Adipose tissue (tissue), 3 donors: Measurements from ENCODE around the gene LBP. TPM values are rescaled to one million over a fixed set of nuclear protein-coding genes. Genes with fewer than 3 reads are reported as not detected.
"Not testable (repeated sequence)": the region's sequence is repeated elsewhere in the genome, so short reads cannot be mapped to it uniquely, and the experiment has no call there.

Experiments used
- H3K27ac ChIP-seq: one replicate; pipeline ENCODE4 v1.5.1; 2013; ENCODE audit warnings: low read depth, low read length
- WGBS, 3 donors: extraction: QIAGEN DNeasy Blood & Tissue Kit; methylation state at CpG; one replicate each; pipeline ENCODE4 v1.1.7; 2013; 5-methylcytosine and 5-hydroxymethylcytosine counted together
- polyA plus RNA-seq, 3 donors: library from polyadenylated mRNA; stranded (reverse); fragments of 200-250 nt; gene quantifications; one replicate each; pipeline ENCODE4 v1.2.3, GENCODE V29; 2013
- donor health status: healthy with polysubstance abuse.
- donor health status: Bipolar disorder and iron deficiency.
- donor health status: healthy.

The LBP gene
- 10 to 100 TPM in 1 of 3 donors, 1 to 10 TPM in 2; 2.9 to 53.7 (median 8.7) TPM for polyA plus RNA-seq

DNA sequence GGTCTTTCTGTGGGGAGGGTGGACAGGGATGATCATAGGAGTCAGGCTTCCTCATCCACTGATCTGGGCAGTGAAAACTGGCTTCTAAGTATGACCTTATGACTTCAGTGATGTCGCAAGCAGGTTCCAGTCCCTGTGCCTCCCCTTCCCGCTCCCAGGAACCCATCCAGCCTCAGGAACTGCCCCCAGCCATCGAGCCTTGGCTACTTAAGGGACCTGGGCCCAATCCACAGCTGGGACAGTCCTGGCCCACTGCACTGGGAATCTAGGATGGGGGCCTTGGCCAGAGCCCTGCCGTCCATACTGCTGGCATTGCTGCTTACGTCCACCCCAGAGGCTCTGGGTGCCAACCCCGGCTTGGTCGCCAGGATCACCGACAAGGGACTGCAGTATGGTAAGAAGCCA is at the start of gene LBP:
Gene LBP (plus strand): TSS at position 236 of the 405 bp plus-strand sequence. CDS start 35 bp downstream, at position 271.
- WGBS, 3 donors, result 65 to 86% (median 82%) methylated on average over 8 of the region's 8 CpGs
- no peak within 1 kb of the TSS for H3K27ac ChIP-seq

- 80 to 87% (median 84%) methylated on average over 7 of the region's 7 CpGs for WGBS, 3 donors
- no peak overlapping the region for H3K27ac ChIP-seq
These were observed 48.2 kb upstream of the LBP start for GRCh38 chr20:38297916-38298674.

- peak overlapping the region; percentile 65 for H3K27ac ChIP-seq
- WGBS, 3 donors, result 10 to 55% (median 10%) methylated on average over 12 to 13 of the region's 13 CpGs
These were observed 47.5 kb upstream of the LBP start for GRCh38 chr20:38298768-38299288.

GRCh38 chr20:38299963-38300362 is 46.3 kb upstream of the LBP start:
- WGBS, 3 donors, result 53 to 67% (median 61%) methylated on average over 6 of the region's 6 CpGs
- H3K27ac ChIP-seq, result no peak overlapping the region

DNA sequence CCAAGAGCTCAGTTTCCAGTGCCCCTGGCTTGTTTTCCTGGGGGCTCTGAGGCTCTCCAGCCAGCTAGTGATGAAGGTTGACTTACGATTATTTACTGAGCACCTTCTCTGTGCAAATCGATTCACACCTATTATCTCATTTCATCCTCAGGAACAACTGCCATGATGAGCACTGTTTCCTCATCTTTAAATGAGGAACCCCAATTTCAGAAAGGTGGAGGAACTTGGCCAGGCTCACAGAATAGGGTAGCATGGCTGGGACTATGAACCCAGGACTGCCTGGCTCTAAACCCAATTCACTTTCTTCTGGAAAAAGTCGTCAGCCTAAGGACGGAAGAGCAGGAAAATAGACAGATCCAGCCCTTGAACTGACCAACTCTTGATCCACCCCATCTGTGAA is 45.8 kb upstream of the LBP start:
- WGBS, 3 donors, result 67 to 81% (median 68%) methylated on average over 4 of the region's 4 CpGs

DNA sequence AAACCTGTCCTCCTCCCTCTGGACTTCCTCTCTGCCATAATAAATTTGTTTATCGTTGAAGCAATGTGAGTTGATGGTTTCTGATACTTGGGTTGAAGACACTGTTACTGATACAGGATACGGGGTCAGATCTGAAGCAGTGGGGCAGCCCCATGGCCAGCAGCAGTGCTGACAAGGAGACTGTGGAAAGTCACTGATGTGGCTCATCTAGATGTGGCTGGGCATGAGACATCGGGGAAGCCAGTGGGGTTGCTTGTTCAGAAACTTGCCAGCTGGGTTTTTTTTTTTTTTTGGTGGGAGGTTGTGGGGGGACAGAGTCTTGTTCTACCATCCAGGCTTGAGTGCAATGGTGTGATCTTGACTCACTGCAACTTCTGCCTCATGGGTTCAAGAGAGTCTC is 45.0 kb upstream of the LBP start:
- no peak overlapping the region for H3K27ac ChIP-seq
- 85 to 91% (median 90%) methylated on average over 3 of the region's 3 CpGs for WGBS, 3 donors

More for the DNA sequence above, 45.8 kb upstream of the LBP start:
- no peak overlapping the region for H3K27ac ChIP-seq

GRCh38 chr20:38302786-38303185 is 43.5 kb upstream of the LBP start:
- no peak overlapping the region for H3K27ac ChIP-seq
- 17 to 28% (median 23%) methylated on average over 11 of the region's 11 CpGs for whole genome bisulfite sequencing, 3 donors

- 51 to 71% (median 52%) methylated on average over 21 of the region's 21 CpGs for WGBS, 3 donors
- H3K27ac ChIP-seq, result no peak within 1 kb of the TSS
These were observed 42.3 kb upstream of the LBP start, which contains the start of gene BPI for GRCh38 chr20:38303908-38304379. BPI (plus strand) TSS chr20:38304156; CDS start chr20:38304224, 68 bp downstream.

DNA sequence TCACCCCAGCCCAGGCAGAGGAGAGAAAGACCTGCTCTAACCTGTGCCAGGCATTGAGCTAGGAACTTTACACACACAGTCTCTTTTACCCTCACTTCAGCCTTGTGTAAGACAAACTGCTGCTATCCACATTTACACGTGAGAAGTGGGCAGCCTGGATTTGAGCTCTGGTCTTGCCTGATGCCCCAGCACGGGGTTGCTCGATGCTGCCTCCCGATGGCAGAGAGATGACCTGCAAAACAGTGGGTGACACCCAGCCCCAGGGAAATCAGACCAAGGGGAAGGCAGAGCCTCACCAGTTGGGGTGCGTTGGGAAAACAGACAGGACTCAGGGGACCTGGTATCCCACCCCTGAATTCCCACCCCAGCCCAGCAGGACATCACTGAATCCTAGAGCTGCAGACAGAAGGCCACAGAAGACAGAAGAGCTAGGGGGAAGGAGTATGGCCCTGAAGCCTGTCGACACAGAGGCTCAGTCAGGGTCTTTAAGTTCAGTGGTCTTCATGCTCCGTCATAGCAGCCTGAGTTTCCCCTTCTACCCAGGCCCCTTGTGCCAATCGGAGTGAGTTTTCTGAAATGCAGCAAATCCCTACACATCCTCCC is 41.3 kb upstream of the LBP start:
- WGBS, 3 donors, result 46 to 60% (median 48%) methylated on average over 8 of the region's 8 CpGs
- no peak overlapping the region for H3K27ac ChIP-seq

DNA sequence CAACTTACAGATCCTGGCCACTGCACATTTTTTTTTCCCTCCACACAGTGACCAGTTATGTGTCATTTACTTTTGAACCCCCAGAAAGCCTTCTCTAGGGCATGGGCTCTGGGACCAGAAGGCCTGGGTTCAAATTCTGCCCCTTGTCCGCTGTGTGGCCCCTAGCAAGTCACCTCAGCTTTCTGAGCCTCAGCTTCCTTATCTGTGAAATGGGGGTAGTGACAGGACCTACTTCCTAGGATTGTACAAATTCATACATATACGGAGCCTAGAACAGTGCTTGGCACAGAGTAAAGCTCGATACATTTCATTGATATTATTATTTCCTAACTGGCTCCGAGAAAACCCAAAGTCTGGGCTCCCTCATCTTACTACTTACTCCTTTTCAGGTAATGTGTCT is 40.7 kb upstream of the LBP start:
- 79 to 82% (median 81%) methylated on average over 4 of the region's 4 CpGs for WGBS, 3 donors

GRCh38 chr20:38306379-38306778 is 39.9 kb upstream of the LBP start:
- H3K27ac ChIP-seq, result no peak overlapping the region
- 72 to 76% (median 74%) methylated on average over 6 of the region's 6 CpGs for WGBS, 3 donors

More for the DNA sequence above, 40.7 kb upstream of the LBP start:
- no peak overlapping the region for H3K27ac ChIP-seq

- 66 to 74% (median 69%) methylated on average over 8 of the region's 8 CpGs for WGBS, 3 donors
- H3K27ac ChIP-seq, result no peak overlapping the region
These were observed 38.8 kb upstream of the LBP start for GRCh38 chr20:38307371-38308046.

DNA sequence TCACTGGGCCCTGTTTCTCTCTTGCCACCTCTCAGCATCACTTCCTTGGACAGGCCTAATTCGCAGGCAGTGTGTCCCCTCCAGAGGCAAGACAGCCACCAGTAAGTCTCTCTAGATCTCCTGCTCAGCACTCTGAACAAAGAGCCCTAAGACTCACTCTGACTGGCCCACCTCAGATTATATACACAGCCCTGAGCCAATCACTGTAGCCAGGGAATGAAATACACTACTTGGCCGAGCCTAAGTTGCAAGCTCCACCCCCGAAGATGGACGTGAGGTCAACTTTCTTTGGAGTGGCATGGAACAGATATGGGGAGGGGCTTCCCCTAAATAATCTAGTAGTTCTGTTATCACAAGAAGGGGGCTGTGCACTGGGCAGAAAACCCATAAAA is 38.2 kb upstream of the LBP start:
- 51 to 60% (median 57%) methylated on average over 4 of the region's 4 CpGs for WGBS, 3 donors
- no peak overlapping the region for H3K27ac ChIP-seq

DNA sequence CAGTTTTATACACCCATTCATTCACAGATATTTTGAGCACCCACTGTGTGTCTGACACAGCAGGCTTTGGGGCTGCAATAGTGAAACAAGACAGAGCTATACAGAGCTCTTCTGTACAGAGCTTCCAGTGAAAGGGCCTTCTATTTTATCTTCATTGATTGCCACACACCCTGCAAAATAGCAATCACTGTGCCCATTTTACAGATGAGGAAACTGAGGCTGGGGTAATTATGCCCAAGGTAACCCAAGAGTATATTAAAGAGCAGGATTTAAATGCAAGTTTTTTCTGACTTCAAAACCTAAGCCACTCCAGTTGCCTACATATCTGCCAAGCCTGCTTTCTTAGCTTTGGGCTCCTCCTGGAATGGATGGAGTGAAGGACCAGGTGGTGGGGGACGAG is 37.8 kb upstream of the LBP start:
- WGBS, 3 donors, result 0 to 71% (median 59%) methylated on average over 1 of the region's 1 CpG
- H3K27ac ChIP-seq, result no peak overlapping the region

DNA sequence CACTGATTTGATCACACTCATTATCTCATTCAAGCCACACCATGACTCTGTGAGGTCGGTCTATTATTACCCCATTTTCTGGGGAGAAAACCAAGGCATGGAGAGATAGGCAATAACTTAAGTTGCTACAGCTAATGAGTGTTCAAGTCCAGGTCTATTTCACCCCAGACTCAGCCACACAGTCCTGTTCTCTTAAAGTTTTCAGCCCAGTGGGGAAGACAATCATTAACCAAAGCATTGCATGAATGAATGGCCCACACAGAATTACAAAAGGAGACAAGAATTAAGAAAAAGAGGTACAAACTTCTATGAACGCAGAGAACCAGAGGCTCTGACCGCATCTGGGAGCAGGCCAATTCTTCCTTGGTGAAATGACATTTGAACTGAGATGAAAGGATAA is 35.2 kb upstream of the LBP start:
- no peak overlapping the region for H3K27ac ChIP-seq
- 55 to 91% (median 87%) methylated on average over 3 of the region's 3 CpGs for WGBS, 3 donors

DNA sequence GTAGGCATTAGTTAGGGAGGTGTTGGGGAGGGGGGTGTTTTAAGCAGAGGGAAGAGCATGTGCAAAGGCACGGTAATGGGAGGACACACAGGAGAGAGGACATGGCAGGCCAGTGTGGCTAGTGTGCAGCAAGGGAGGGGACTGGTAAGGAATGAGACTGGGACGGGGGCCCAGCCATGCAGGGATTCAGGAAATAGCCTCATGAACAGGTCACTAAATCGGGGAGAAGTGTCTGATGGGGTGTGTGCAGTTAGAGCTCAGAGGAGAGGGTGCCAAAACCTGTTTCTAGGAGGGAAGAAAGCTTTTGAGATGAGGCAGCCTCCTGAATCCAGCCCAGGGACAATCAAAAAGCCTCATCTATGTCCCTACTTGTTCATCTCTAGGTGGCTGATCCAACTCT is 34.8 kb upstream of the LBP start:
- H3K27ac ChIP-seq, result no peak overlapping the region
- WGBS, 3 donors, result 46 to 61% (median 57%) methylated on average over 3 of the region's 3 CpGs

GRCh38 chr20:38313676-38314075 is 32.6 kb upstream of the LBP start:
- H3K27ac ChIP-seq, result no peak overlapping the region
- 94 to 97% (median 95%) methylated on average over 2 of the region's 2 CpGs for WGBS, 3 donors

GRCh38 chr20:38314350-38314749 is 31.9 kb upstream of the LBP start:
- H3K27ac ChIP-seq, result not testable (repeated sequence)
- 95 to 100% (median 100%) methylated on average over 1 of the region's 1 CpG for WGBS, 3 donors
